GM21381 (cell line): ENCODE measurements around the gene NEK9.
A peak's percentile ranks its signal among the peaks of the same experiment; 100 is the strongest.

Experiments used
- ATAC-seq: cut with Tn5 transposase; IDR thresholded peaks from one replicate; pipeline ENCODE4 v1.9.1; 2021; ENCODE audit warnings: mild to moderate bottlenecking, moderate library complexity; ENCODE audit not compliant: unreplicated experiment

Gene NEK9

DNA sequence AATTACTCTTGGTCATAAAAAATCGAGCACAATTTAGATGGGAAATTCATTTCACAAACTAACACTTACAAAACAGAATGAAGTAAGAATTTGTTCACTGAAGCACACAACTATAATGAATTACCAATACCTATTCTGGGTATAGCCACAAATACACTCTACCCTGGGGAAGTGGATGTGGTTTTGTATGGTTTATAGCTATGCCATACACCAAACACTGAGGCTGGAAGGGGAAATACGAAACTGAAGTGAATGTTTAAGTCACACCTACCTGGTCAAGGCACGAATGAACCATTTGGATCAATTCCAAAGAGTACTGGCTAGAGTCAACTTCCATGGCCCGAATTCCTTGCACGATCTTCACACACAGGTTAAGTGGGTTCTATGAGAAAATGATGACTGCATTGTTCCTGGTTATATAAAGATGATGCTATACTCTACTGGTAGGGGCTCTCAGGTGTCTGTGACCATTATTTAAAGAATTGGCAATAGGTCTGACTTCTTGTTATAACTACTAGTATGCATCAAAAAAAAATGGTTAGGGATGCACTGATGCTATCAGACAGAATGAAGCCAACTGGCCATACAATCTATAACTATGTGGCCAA, 12.8 kb downstream of the NEK9 start:
- no peak for ATAC-seq

GRCh38 chr14:75109877-75110276, 17.0 kb downstream of the NEK9 start:
- no peak for ATAC-seq

DNA sequence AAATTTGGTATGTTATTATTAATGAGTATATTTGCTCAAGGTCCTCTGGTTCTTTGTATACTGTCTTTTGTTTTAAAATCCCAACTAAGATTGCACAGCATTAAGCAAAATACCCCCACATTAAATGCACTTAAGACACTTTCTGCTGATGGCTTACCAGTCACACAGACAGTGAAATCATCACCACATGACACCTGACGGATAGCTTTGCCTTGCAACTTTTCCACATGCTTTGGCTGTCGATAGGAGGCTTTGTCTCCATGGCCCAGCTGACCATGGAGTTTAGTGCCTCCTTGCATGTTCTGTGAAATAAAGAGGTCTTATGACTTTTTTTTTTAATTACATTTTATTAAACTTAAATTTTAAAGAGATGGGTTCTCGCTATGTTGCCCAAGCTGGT, 19.7 kb downstream of the NEK9 start:
- no peak for ATAC-seq

DNA sequence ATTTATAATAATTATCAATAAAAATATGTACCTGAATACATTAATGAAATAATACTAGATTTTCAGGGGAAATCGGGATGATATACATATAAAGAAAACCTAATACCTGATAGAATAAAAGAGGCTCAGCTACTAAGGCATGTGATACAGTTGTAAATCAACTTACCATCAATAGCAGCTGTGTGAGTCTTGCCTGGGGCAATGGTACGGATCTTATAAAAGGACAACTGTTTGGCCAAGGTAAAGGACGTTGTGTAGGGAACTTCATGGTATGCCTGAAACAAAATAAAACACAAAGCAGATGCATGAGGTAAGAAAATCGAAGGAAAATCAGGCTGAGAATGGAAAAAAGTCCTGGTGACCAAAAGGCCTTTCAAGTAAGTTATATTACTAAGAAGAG, 25.4 kb downstream of the NEK9 start:
- ATAC-seq, result no peak

GRCh38 chr14:75098682-75099081, 28.2 kb downstream of the NEK9 start:
- ATAC-seq, result no peak

DNA sequence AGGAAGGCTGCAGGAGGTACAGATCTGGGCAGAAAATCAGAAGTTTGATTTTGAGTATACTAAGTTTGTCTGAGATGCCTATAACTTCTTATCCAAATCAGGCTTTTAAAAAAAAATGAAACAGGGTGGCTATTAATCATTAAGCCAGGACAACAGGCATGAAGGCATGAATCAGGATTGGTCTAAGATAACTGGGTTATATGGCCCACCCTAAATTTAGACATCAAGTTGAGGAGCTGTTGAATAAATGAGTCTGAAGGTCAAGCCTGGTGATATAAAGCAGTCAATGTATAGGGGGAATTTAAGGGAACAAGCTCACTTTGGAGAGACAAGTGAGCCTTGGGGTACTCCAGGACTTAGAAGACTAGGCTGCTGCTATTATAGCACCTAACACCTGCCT, 28.6 kb downstream of the NEK9 start:
- ATAC-seq, result no peak

- ATAC-seq, result no peak
Observed at GRCh38 chr14:75096959-75097358, 29.9 kb downstream of the NEK9 start.

- ATAC-seq, result no peak
Observed at GRCh38 chr14:75095690-75096089, 31.2 kb downstream of the NEK9 start.

DNA sequence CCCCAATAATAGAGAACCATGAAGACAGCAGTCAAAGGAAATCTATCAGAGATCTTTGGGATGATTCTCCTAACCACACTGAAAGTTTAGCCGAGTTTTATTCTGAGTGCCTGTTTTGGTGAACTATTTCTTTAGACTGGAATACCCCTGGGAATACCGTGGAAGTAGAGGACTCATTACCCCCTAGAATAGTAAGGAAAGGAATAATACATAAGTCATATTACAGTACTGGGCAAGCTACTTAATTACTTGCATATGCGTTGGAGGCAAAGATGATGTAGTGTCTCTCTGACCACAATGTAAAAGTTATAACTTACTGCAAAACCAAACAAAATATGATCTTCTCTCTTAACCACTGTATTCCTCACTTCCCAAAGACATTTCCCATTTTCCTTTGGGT, 32.0 kb downstream of the NEK9 start:
- no peak for ATAC-seq

GRCh38 chr14:75092698-75093097, 34.1 kb downstream of the NEK9 start:
- ATAC-seq, result no peak

DNA sequence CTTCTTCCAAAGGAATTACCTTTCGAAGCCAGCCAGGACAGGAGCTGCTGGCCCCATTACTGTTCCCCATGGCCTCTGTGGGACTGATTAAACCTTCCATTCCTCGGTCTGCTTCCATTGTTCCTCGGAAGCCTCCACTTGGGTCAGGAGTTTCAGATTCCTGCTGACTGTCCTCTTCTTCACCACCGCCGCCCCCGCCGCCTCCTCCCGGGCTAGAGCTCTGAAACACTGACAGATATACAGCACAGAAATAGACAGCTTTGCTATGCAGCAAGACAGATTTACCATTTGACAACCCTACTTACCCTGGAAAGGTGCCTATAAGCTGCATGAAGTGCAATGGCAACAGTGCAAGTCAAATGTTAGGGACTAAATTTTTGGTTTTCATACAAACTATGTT, 35.6 kb downstream of the NEK9 start:
- no peak for ATAC-seq

DNA sequence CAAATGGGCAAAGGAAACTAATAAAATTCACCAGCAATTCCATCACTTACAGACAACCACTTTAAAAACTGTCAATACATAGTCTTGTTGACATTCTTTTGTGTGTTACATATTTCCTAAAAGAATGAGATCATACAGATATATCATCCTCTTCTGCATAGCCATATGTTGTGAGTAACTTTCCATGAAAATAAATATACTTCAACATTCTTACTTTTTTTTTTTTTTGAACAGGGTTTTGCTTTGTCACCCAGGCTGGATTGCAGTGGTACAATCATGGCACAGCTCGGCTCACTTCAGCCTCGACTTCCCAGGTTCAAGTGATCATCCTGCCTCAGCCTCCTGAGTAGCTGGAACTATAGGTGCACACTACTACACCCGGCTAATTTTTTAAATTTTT, 36.5 kb downstream of the NEK9 start:
- no peak for ATAC-seq

DNA sequence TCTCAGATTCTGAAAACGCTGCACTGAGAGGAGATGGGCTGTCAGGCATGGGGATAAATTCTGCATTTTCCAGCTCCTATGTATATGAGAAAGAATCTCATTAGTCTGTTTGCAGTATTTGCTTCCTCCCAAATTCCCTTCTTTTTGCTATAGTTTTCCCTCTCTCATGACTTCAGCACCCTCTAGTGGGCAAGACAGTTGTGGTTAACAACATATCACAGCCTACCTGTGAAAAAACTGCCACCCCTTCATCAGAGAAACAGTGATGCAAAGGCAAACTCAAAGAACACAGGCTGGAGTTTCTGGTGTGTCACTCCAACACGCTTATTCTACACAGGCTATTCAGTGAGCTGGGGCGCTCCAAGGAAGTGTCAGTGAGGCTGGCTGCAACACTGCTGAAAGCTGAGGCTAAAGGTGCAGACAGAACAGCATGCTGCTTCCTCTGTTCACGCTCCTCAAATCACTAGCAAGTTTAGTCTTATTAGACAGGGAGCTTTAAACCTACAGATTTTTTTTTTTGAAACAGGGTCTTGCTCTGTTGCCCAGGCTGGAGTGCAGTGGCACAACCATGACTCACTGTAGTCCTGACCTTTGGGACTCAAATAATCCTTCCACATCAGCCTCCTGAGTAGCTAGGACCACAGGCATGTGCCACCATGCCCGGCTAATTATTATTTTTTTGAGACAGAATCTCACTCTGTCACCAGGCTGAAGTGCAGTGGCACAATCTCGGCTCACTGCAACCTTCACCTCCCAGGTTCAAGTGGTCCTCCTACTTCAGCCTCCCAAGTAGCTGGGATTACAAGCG, 38.1 kb downstream of the NEK9 start:
- no peak for ATAC-seq

- ATAC-seq, result no peak
Observed at GRCh38 chr14:75088153-75088552, 38.7 kb downstream of the NEK9 start.

GRCh38 chr14:75084513-75084912, 42.3 kb downstream of the NEK9 start:
- no peak for ATAC-seq

GRCh38 chr14:75083271-75083670, 43.6 kb downstream of the NEK9 start:
- ATAC-seq, result no peak

- no peak for ATAC-seq
Observed at GRCh38 chr14:75081660-75082229, 45.1 kb downstream of the NEK9 start.

GRCh38 chr14:75079521-75079920, 47.3 kb downstream of the NEK9 start:
- no peak for ATAC-seq

DNA sequence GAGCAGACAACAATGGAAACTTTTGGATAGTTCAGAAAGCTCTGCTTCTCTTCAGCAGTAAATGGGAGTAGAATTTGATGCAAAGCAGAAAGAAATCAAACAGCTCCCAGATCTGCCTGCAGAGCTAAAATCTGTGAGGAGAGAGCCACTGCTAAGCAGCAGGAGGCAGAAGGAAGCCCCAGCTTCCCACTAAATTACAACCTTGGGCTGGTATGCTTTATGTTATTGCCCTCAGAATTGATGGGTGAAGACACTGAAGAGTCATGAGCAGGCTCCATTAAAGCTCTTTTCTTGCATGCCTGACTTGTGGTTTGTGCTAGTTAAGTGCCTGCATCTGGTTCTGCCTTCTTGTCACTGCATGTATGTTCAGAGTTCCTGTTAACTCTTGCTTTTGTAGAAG, 49.1 kb downstream of the NEK9 start:
- no peak for ATAC-seq

GRCh38 chr14:75070383-75070782, 56.5 kb downstream of the NEK9 start:
- no peak for ATAC-seq

GRCh38 chr14:75069811-75070145, 57.1 kb downstream of the NEK9 start:
- no peak for ATAC-seq

DNA sequence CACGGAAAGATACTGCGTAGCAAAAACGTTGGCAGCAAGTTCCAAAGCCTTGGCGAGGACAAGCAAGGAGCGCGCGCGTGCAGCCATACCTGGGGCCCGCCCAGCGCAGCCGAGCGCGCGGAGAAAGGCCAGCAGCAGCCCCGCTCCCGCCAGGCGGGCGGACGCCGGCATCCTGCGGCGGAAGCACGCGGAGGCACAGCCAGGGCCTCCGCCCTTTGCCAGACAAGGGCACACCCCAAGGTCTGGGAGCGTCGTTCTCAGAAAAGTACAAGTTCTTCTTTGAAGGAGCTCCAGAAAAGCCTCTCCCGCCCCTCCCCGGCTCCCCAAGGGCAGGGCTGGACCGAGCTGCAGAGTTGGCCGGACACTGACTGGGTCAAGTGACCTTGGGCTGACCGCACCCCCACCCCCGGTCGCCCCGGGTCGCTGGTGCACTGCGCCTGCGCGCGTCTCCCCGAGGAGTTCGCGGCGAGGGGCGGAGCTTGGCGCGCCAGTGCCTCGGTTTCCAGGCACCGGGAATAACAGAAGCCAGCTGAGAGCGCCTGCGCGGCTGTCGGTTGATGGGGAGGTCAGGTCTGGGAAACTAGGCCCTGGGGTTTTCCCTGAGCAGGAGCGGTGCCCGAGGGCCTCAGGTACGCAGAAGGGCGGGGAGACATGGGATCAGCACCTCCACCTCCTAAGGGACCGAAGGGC, 57.6 kb downstream of the NEK9 start, which contains the start of gene ZC2HC1C:
ZC2HC1C (plus strand) TSS at position 521 of the 690 bp plus-strand sequence. CDS start 933 bp downstream, outside the sequence.
- peak; percentile 61 for ATAC-seq
